Measurements from ENCODE around the gene NFKBIA. TPM values are rescaled to one million over a fixed set of nuclear protein-coding genes. Genes with fewer than 3 reads are reported as not detected.
A peak's percentile ranks its signal among the peaks of the same experiment; 100 is the strongest.

NFKBIA gene
- total RNA-seq, 4 donors from 2014 or later: 210 to 873 (median 358) TPM

DNA sequence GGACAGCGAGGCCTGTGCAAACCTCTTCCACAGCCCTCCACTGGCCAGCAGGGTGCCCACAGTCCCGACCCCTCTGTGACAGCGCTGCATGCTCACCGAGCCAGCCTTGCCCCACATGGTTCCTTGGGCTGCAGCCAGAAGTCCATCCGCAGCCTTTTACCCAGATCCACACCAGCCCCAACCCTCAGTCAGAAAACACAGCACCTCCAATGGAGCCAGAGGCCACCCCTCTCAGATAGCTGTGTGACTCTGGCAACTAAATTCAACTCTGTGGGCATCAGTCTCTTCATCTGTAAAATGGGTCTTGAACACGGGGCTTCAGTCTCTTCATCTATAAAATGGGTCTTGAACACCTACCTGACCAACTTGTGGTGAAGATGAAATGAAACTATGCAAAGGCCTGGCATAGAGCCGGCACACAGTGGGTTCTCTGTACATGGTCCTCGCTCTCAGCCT, 38.0 kb downstream of the NFKBIA start:
- DNase-seq: no peak
- H3K36me3 ChIP-seq: no peaks in the 10 kb centered on the region
- H3K9me3 ChIP-seq: peaks cover 0 to 7% (median 2%) of the 10 kb centered on the region in 4 donors
- H3K4me1 ChIP-seq: peaks cover 0 to 25% (median 0%) of the 10 kb centered on the region in 4 donors
- peak overlapping the region in 3 of 4 donors; percentile 44 to 78 (median 78) for H3K27ac ChIP-seq
- no peak for TF ChIP-seq POLR2A (IDR thresholded peaks at IDR 0.05)
- TF ChIP-seq, protein P1, sequence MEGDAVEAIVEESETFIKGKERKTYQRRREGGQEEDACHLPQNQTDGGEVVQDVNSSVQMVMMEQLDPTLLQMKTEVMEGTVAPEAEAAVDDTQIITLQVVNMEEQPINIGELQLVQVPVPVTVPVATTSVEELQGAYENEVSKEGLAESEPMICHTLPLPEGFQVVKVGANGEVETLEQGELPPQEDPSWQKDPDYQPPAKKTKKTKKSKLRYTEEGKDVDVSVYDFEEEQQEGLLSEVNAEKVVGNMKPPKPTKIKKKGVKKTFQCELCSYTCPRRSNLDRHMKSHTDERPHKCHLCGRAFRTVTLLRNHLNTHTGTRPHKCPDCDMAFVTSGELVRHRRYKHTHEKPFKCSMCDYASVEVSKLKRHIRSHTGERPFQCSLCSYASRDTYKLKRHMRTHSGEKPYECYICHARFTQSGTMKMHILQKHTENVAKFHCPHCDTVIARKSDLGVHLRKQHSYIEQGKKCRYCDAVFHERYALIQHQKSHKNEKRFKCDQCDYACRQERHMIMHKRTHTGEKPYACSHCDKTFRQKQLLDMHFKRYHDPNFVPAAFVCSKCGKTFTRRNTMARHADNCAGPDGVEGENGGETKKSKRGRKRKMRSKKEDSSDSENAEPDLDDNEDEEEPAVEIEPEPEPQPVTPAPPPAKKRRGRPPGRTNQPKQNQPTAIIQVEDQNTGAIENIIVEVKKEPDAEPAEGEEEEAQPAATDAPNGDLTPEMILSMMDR (IDR thresholded peaks at IDR 0.05): no peak
- no peak overlapping the region for H3K4me3 ChIP-seq
- H3K27me3 ChIP-seq: no peaks in the 10 kb centered on the region

DNA sequence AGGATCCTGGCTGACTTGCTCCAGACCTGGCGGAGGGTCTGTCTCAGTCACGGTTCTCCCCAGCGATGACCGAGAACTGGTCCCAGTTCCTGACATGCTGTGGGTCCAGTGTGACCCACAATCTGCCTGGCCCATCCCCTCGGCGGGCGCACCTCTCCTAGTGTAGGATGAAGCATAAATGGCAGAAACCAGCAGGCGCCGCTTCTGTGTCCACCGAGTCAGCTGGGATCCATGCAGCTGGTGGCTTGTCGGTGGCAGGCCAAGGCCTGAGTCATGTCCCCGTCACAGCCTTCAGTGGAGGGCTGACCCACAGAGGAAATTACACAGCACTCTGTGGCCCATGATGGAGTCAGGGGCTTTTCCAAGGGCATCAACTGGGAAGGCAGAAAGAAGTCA, 38.5 kb downstream of the NFKBIA start:
- DNase-seq: no peak
- H3K36me3 ChIP-seq: no peaks in the 10 kb centered on the region
- H3K4me3 ChIP-seq: no peak overlapping the region
- H3K27me3 ChIP-seq: no peaks in the 10 kb centered on the region
- H3K4me1 ChIP-seq: peaks cover 0 to 25% (median 0%) of the 10 kb centered on the region in 4 donors
- peaks cover 0 to 3% (median 0%) of the 10 kb centered on the region in 4 donors for H3K9me3 ChIP-seq
- peak overlapping the region in 3 of 4 donors; percentile 35 to 78 (median 78) for H3K27ac ChIP-seq
- TF ChIP-seq, protein P1 (IDR thresholded peaks at IDR 0.05): no peak

DNA sequence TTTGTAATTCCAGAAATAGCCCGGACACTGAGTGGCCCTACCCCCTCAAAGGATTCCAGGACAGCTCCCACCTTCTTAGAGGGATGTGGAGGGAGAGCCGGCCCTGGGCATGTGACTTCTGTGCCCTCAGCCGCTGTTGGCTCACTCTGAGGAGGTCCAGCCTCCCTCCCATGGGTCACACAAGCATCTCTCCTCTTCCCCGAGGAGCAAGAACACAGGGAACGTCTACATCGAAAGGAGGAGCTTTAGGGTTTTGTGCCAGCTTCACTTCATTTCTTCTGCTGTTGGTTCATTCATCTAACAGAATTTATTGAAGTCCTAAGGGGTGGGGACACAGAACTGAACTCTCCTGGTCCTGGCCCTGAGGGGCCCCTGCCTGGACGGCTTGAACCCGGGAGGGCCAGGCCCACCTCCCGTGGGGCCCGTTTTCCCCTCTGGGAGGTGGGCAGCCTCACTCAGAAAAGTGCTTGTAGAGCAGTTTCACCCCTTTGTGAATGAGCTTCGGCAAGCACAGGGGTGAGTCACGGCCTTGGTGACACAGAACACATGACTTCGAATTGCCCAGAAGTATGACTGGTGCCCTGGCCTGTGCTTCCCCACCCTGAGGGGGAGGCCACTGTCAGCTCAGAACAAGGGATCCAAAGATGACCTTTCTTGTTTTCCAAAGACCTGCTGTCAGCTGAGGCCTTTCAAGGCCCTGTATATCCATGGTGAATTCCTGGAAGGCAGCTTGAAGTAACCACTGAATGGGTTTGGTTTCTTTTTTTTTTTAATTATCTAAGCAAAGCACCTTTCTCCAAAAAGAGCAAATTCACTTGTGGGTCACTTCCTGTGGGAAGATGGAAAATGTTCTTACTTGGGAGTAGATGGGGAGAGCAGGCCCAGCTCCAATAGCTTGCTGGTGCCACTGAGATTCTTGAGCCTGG, 39.2 kb downstream of the NFKBIA start:
- Histone ChIP-seq H3K36me3 (no peaks in the 10 kb centered on the region), H3K27me3 (no peaks in the 10 kb centered on the region), H3K4me3 (no peak overlapping the region), H3K4me1 (peaks cover 0 to 25% (median 0%) of the 10 kb centered on the region in 4 donors), H3K27ac (peak overlapping the region; percentile 34 to 78 (median 56)), H3K9me3 (no peaks in the 10 kb centered on the region)
- peak; percentile 31 to 92 (median 76) for DNase-seq
- TF ChIP-seq POLR2A (IDR thresholded peaks at IDR 0.05): peak in 1 of 2 donors; percentile 43
- TF ChIP-seq, protein P1 (IDR thresholded peaks at IDR 0.05): no peak

DNA sequence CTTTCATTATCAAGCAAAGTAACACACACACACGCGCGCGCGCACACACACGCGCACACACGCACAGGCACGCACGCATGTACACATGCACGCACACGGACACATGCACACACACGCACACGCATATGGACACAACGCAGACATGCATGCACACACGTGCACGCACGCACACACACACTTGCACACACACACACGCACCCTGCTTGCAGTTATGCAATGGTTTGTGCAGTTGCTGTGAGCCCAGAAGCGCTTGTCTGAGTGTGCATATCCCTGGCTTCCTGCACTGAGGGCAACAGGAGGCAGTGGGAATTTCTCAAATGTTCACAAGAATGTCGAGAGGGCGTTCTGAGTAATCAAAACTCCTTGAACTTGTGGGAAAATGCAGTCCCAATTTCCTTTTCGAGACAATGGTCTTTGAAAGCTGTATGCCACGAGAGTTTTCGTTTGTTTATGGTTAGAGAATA, 41.6 kb downstream of the NFKBIA start:
- Histone ChIP-seq H3K27me3 (no peaks in the 10 kb centered on the region), H3K27ac (peak overlapping the region in 3 of 4 donors; percentile 17 to 49 (median 27)), H3K36me3 (no peaks in the 10 kb centered on the region), H3K4me1 (peaks cover 0 to 25% (median 0%) of the 10 kb centered on the region in 4 donors), H3K9me3 (no peaks in the 10 kb centered on the region), H3K4me3 (no peak overlapping the region)
- TF ChIP-seq POLR2A (IDR thresholded peaks at IDR 0.05): no peak
- TF ChIP-seq, protein P1 (IDR thresholded peaks at IDR 0.05): no peak
- no peak for DNase-seq

DNA sequence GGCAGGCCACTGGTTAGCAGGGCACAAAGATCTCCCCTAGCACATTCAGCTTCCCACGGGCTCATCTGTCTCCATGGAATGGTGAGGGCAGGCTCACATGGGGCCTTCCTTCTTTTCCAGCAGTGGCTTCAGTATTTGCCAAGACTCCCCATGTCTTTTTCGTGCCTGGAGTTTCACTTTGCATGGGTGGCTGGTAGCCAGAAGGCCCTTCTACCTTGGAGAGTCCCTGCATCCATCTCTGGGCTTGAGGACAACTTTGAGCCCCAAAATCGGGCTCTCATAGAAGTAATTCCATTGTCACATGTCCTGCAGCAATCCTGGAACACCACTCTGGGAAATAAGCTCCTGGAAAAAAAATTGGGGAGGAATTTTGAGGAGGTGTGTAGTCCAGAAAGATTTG, 42.1 kb downstream of the NFKBIA start:
- no peaks in the 10 kb centered on the region for H3K9me3 ChIP-seq
- H3K27me3 ChIP-seq: no peaks in the 10 kb centered on the region
- peaks cover 0 to 25% (median 0%) of the 10 kb centered on the region in 4 donors for H3K4me1 ChIP-seq
- H3K36me3 ChIP-seq: no peaks in the 10 kb centered on the region
- no peak overlapping the region for H3K4me3 ChIP-seq
- DNase-seq: no peak
- no peak for TF ChIP-seq POLR2A (IDR thresholded peaks at IDR 0.05)
- TF ChIP-seq, protein P1 (IDR thresholded peaks at IDR 0.05): no peak
- peak overlapping the region in 3 of 4 donors; percentile 12 to 28 (median 17) for H3K27ac ChIP-seq

Measured in Peyer's patch (tissue), 4 donors.